K562 (cell line): Measurements from ENCODE around the gene SYT3. TPM values are rescaled to one million over a fixed set of nuclear protein-coding genes. Genes with fewer than 3 reads are reported as not detected.

Experiments used
- BHLHE40 ChIP-seq: IDR thresholded peaks from 2 replicates; pipeline ENCODE4 v1.6.1; 2011; ENCODE audit warnings: low read length, improper control_type of control experiment
- CC2D1A ChIP-seq: fragments of 450-650 bp; IDR thresholded peaks from 2 replicates; pipeline ENCODE4 v1.6.1; 2017; ENCODE audit warnings: mild to moderate bottlenecking
- CREB3L1 ChIP-seq: fragments of 450-650 bp; IDR thresholded peaks from 2 replicates; pipeline ENCODE4 v1.6.1; 2014; ENCODE audit warnings: low read depth, mild to moderate bottlenecking, moderate library complexity, borderline replicate concordance
- CXXC5 ChIP-seq: fragments of 250-450 bp; sonication (Bioruptor Pico); IDR thresholded peaks from 2 replicates; pipeline ENCODE4 v1.8.0; 2022; ENCODE audit warnings: inconsistent platforms, mild to moderate bottlenecking, moderate library complexity
- E2F6 ChIP-seq, 2 experiments: IDR thresholded peaks; 2 replicates each; pipeline ENCODE4 v1.6.1; 2011; ENCODE audit warnings: borderline replicate concordance in 1 of 2, control low read depth in 1 of 2, low read depth in 1 of 2, low read length in 1 of 2, mild to moderate bottlenecking in 1 of 2, mixed read lengths in 1 of 2, moderate library complexity in 1 of 2; ENCODE audit not compliant: insufficient read depth in 1 of 2, insufficient read length in 1 of 2, poor library complexity in 1 of 2, severe bottlenecking in 1 of 2; ENCODE audit errors: extremely low read depth in 1 of 2
- FOXP4 ChIP-seq: sonication (generic); formaldehyde crosslinking; IDR thresholded peaks from 2 replicates; pipeline ENCODE4 v1.8.0; 2022; ENCODE audit warnings: mild to moderate bottlenecking, missing genetic modification reagents, borderline replicate concordance
- HMBOX1 ChIP-seq: sonication (generic); IDR thresholded peaks from 2 replicates; pipeline ENCODE4 v1.6.1; 2016
- HOXB6 ChIP-seq: fragments of 250-450 bp; sonication (Bioruptor Pico); IDR thresholded peaks from 2 replicates; pipeline ENCODE4 v1.5.1; 2022; ENCODE audit warnings: mild to moderate bottlenecking, borderline replicate concordance
- KLF1 ChIP-seq: fragments of 450-650 bp; IDR thresholded peaks from 2 replicates; pipeline ENCODE4 v1.6.1; 2016; ENCODE audit warnings: missing genetic modification characterization, missing compliant biosample characterization
- MYC ChIP-seq, 2 experiments: fragments of 250-450 bp in 1 of 2; sonication (Bioruptor Pico) in 1 of 2; IDR thresholded peaks; 2 replicates each; pipeline versions ENCODE4 v1.5.1 to v1.6.1; 2012 to 2021; ENCODE audit warnings: low read depth in 2 of 2, borderline replicate concordance in 1 of 2, improper control_type of control experiment in 1 of 2, low read length in 1 of 2, mild to moderate bottlenecking in 1 of 2, moderate library complexity in 1 of 2
- NFRKB ChIP-seq: fragments of 450-650 bp; IDR thresholded peaks from 2 replicates; pipeline ENCODE4 v1.6.1; 2016; ENCODE audit warnings: low read depth
- NRF1 ChIP-seq, 2 experiments: fragments of 450-650 bp; IDR thresholded peaks in 1 of 2; conservative IDR thresholded peaks in 1 of 2; 2 replicates each; pipeline ENCODE4 v1.6.1; 2014; ENCODE audit warnings: mild to moderate bottlenecking in 2 of 2
- SRSF1 ChIP-seq: fragments of 200-400 bp; formaldehyde crosslinking; IDR thresholded peaks from 2 replicates; pipeline ENCODE4 v1.6.1; 2017; ENCODE audit warnings: mild to moderate bottlenecking, low read depth, low read length, moderate library complexity
- ZNF639 ChIP-seq, 2 experiments: fragments of 200-800 bp in 1 of 2; sonication (Bioruptor generic) in 1 of 2; sonication (generic) in 1 of 2; formaldehyde crosslinking in 1 of 2; IDR thresholded peaks in 1 of 2; conservative IDR thresholded peaks in 1 of 2; 2 replicates each; pipeline versions ENCODE4 v1.5.0 to v1.6.1; 2016 to 2020; ENCODE audit warnings: missing compliant biosample characterization in 1 of 2, missing genetic modification characterization in 1 of 2, missing genetic modification reagents in 1 of 2
- ZNF830 ChIP-seq: fragments of 250-450 bp; sonication (Bioruptor Pico); IDR thresholded peaks from 2 replicates; pipeline ENCODE4 v1.5.0; 2021; ENCODE audit warnings: mild to moderate bottlenecking
- polyA plus RNA-seq, 8 experiments: library from polyadenylated mRNA; depleted of rRNA in 4 of 8; stranded (reverse) in 5 of 8; unstranded in 3 of 8; fragments of >200 nt; fragmentation: Nextera tagmentation in 2 of 8; fragmentation: Illumina TruSeq in 1 of 8; extraction: Ambion mirVana in 2 of 8; extraction: Trizol in 1 of 8; gene quantifications; 2 replicates each; pipeline versions ENCODE4 v1.2.1 to v1.2.3, GENCODE V29; 2011 to 2014; ENCODE audit warnings: inconsistent platforms in 1 of 8, missing spikeins in 1 of 8
- total RNA-seq, 7 experiments: library from RNA; depleted of rRNA in 6 of 7; stranded (reverse); fragments of >200 nt in 6 of 7; fragmentation: Illumina TruSeq in 2 of 7; extraction: Trizol in 2 of 7; gene quantifications; 2 replicates each; pipeline versions ENCODE4 v1.2.1 to v1.2.3, GENCODE V29; 2011 to 2021; ENCODE audit warnings: low replicate concordance in 1 of 7

The SYT3 gene
- total and polyA plus RNA-seq, 9 of the 15 experiments (the other 6 are each of a cell fraction or from before 2014, with no cell fraction given): 0.36 to 2.0 (median 0.54) TPM; not detected in 2

GRCh38 chr19:50657712-50658440 lies 18.2 kb upstream of the SYT3 start (continued):
- TF ChIP-seq ZNF639 (CRISPR knock-in tag; conservative IDR thresholded peaks at IDR 0.05 in 1 of 2, IDR thresholded peaks at IDR 0.05 in 1 of 2) (peak in 1 of 2 experiments; percentile 36; a peak in 1 of 4 replicates), NRF1 (conservative IDR thresholded peaks at IDR 0.05 in 1 of 2, IDR thresholded peaks at IDR 0.05 in 1 of 2) (peak; percentile 51 to 57; a peak in 3 of 4 replicates), MYC (IDR thresholded peaks at IDR 0.05; ENCODE audit: low read depth, low read length) (peak; percentile 30; the same call in 1 of the 2 replicates), MYC (CRISPR knock-in tag; IDR thresholded peaks at IDR 0.05; ENCODE audit: borderline replicate concordance, low read depth) (peak; percentile 73; the same call in 1 of the 2 replicates), SRSF1 (no peak), HOXB6 (CRISPR knock-in tag) (no peak), KLF1 (no peak), FOXP4 (0 out of 2 replicates have a peak, but pooled peaks have one; percentile 35), CREB3L1 (0 out of 2 replicates have a peak, but pooled peaks have one; percentile 6), CC2D1A (0 out of 2 replicates have a peak, but pooled peaks have one; percentile 14), E2F6 (IDR thresholded peaks at IDR 0.05; ENCODE audit: borderline replicate concordance in 1 of 2, extremely low read depth in 1 of 2, insufficient read depth in 1 of 2, insufficient read length in 1 of 2, low read depth in 1 of 2, low read length in 1 of 2, poor library complexity in 1 of 2, severe bottlenecking in 1 of 2) (peak in 1 of 2 experiments; percentile 66), CXXC5 (peak; percentile 33), BHLHE40 (peak; percentile 80), HMBOX1 (peak; percentile 87), NFRKB (peak; percentile 89; the same call in 1 of the 2 replicates), ZNF830 (CRISPR knock-in tag) (0 out of 2 replicates have a peak, but pooled peaks have one; percentile 34)
